Endothelial cell (in vitro differentiated cells): ENCODE data around the gene ABHD1. TPM values are rescaled to one million over a fixed set of nuclear protein-coding genes. Genes with fewer than 3 reads are reported as not detected.
A peak's percentile ranks its signal among the peaks of the same experiment; 100 is the strongest.
"Not testable (repeated sequence)": the region's sequence is repeated elsewhere in the genome, so short reads cannot be mapped to it uniquely, and the experiment has no call there.

Experiments used
- DNase-seq: peaks from one replicate; pipeline ENCODE4 v3.0.0; 2021; ENCODE audit warnings: low spot score
- H3K27ac Mint-ChIP-seq: one replicate; pipeline ENCODE4 v1.8.0; 2021; ENCODE audit warnings: mixed read lengths, inconsistent platforms; ENCODE audit not compliant: unreplicated experiment
- H3K27me3 Mint-ChIP-seq: one replicate; pipeline ENCODE4 v1.8.0; 2021; ENCODE audit warnings: mild to moderate bottlenecking, moderate library complexity, mixed read lengths, inconsistent platforms; ENCODE audit not compliant: unreplicated experiment
- H3K36me3 Mint-ChIP-seq: one replicate; pipeline ENCODE4 v1.8.0; 2021; ENCODE audit warnings: mild to moderate bottlenecking, low read depth, mixed read lengths, inconsistent platforms; ENCODE audit not compliant: unreplicated experiment
- H3K4me1 Mint-ChIP-seq: one replicate; pipeline ENCODE4 v1.8.0; 2021; ENCODE audit warnings: mild to moderate bottlenecking, mixed read lengths, inconsistent platforms; ENCODE audit not compliant: unreplicated experiment
- H3K4me3 Mint-ChIP-seq: one replicate; pipeline ENCODE4 v1.8.0; 2021; ENCODE audit warnings: mild to moderate bottlenecking, mixed read lengths, inconsistent platforms; ENCODE audit not compliant: unreplicated experiment
- H3K9me3 Mint-ChIP-seq: one replicate; pipeline ENCODE4 v1.8.0; 2021; ENCODE audit warnings: mixed read lengths, inconsistent platforms; ENCODE audit not compliant: unreplicated experiment
- total RNA-seq: library from RNA; stranded (reverse); fragmentation: NEBNext Ultra II Directional; extraction: Animal tissue kit (Norgen Biotek cat#: 25700); gene quantifications from one replicate; pipeline ENCODE4 v1.2.1, GENCODE V29; 2021; ENCODE audit not compliant: unreplicated experiment
- TF ChIP-seq, protein P1 (sequence below): fragments of 200-600 bp; sonication (generic); IDR thresholded peaks from one replicate; pipeline ENCODE4 v1.5.0; 2021; ENCODE audit warnings: antibody characterized with exemption; ENCODE audit not compliant: unreplicated experiment

The ABHD1 gene
- total RNA-seq, 1 donor from 2014 or later: 0.31 TPM

DNA sequence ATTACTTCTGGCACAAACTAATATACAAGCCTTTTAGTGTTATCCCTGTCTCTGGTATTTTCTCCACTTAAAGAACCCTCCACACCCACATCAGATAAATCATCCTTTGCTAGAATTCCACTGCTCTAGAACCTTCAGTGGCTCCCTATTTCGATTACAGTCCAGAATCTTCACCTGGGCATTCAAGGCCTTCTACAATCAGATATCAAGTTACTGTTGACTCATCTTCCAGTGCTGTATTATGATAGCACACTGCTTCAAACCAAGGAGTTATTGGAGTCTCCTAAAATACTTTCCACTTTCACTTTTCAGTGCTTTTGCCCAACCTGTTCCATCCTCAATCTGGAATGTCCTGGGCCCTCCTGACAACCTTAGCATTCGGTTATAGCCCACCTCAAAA lies 8.1 kb upstream of the ABHD1 start:
- H3K36me3 Mint-ChIP-seq: no peaks in the 10 kb centered on the region

DNA sequence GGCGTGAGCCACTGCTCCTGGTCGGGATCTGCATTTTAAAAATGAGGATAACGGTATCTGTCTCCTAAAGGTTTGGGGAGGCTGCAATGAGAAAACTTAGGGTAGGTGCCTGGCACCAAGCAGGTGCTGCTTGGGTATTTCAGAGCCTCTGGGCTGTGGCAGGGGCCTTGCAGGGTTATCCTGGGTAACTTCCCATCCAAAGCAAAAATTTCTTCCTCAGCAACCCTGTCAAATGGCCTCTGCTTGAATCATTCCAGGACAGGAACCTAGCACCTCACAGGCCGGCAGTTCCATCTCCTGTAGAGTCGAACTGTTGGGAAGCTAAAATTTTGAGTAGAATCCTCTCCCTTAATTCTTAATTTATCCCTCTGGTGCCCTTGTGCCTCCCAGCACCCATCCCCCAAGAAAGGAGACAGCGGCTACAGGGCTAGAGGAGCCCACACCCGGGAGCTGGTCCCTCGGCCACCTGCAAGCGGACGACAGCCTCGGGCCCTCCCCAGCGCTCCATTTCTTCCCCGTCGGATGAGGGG lies 5.6 kb upstream of the ABHD1 start:
- Mint-ChIP-seq H3K27me3 (peaks cover 15% of the 10 kb centered on the region), H3K27ac (no peak overlapping the region), H3K4me3 (no peak overlapping the region), H3K36me3 (peaks cover 8% of the 10 kb centered on the region), H3K4me1 (peaks cover 8% of the 10 kb centered on the region), H3K9me3 (no peaks in the 10 kb centered on the region)
- DNase-seq: no peak
- TF ChIP-seq, protein P1, sequence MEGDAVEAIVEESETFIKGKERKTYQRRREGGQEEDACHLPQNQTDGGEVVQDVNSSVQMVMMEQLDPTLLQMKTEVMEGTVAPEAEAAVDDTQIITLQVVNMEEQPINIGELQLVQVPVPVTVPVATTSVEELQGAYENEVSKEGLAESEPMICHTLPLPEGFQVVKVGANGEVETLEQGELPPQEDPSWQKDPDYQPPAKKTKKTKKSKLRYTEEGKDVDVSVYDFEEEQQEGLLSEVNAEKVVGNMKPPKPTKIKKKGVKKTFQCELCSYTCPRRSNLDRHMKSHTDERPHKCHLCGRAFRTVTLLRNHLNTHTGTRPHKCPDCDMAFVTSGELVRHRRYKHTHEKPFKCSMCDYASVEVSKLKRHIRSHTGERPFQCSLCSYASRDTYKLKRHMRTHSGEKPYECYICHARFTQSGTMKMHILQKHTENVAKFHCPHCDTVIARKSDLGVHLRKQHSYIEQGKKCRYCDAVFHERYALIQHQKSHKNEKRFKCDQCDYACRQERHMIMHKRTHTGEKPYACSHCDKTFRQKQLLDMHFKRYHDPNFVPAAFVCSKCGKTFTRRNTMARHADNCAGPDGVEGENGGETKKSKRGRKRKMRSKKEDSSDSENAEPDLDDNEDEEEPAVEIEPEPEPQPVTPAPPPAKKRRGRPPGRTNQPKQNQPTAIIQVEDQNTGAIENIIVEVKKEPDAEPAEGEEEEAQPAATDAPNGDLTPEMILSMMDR: no peak

More for the DNA sequence above, 8.1 kb upstream of the ABHD1 start:
- peaks cover 6% of the 10 kb centered on the region for H3K4me1 Mint-ChIP-seq
- H3K9me3 Mint-ChIP-seq: no peaks in the 10 kb centered on the region
- DNase-seq: no peak
- TF ChIP-seq, protein P1: no peak
- peaks cover 9% of the 10 kb centered on the region for H3K27me3 Mint-ChIP-seq
- H3K27ac Mint-ChIP-seq: no peak overlapping the region
- H3K4me3 Mint-ChIP-seq: no peak overlapping the region

DNA sequence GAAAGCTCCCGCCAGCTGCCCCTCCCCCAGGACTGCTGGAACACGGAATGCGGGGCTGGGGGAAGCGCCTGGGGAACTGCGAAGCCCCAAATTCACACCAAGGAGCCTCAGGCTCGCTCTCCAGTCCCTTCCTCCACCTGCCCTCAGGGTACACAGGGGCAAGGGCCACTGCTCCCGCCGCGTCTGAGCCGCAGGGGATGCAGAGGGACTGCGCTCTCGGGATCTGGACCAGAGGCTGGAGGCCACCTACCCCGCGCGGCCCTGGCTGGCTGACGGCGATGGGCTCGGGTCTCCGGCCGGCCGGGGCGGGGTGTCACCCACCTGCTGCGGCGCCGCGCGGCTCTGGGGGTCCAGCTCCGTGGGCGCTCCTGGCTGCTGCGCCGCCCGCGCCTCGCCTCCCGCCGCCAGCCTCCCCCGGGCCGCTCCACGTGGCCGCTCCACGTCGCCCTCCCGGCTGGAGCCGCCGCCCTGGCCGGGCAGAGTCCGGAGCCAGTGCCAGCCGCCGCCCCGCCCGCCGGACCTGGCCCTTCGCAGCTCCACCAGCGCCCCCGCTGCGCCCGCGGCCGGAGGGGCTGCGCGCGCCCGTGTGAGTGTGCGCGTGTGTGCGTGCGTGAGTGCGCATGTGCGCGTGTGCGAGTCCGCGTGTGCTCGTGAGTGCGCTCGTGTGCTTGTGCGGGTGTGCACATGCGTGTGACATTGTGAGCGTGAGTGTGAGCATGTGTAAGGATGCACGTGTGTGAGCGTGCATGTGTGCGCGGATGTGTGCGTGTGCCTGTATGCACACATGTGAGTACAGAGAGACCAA lies 4.9 kb upstream of the ABHD1 start, which contains the start of gene CGREF1:
Gene CGREF1 (minus strand): TSS at position 604 of the 805 bp plus-strand sequence. CDS start 14,762 bp downstream, outside the sequence.
- Mint-ChIP-seq H3K27ac (no peak within 1 kb of the TSS), H3K4me1 (peaks cover 11% of the 10 kb centered on the region), H3K9me3 (no peaks in the 10 kb centered on the region), H3K27me3 (peaks cover 15% of the 10 kb centered on the region), H3K36me3 (peaks cover 8% of the 10 kb centered on the region), H3K4me3 (peak within 1 kb of the TSS; percentile 67)
- TF ChIP-seq, protein P1: no peak
- peak; percentile 18 for DNase-seq

DNA sequence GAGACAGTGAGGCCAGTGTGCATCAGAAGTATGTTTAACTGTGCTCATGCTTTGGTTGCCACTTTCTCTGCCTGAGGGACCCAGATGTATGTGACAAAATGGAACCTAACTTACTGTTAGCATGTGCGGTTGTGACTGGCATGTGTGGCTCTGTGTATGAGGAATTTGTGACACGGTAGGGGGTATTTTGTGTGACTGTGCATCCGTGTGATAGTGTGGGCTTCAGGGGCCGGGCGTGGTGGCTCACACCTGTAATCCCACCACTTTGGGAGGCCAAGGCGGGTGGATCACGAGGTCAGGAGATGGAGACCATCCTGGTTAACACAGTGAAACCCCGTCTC lies 4.3 kb upstream of the ABHD1 start:
- not testable (repeated sequence) for DNase-seq, H3K27ac Mint-ChIP-seq, H3K36me3 Mint-ChIP-seq, H3K9me3 Mint-ChIP-seq
- Mint-ChIP-seq H3K4me3 (peak overlapping the region; percentile 67), H3K4me1 (peaks cover 11% of the 10 kb centered on the region), H3K27me3 (peaks cover 17% of the 10 kb centered on the region)

DNA sequence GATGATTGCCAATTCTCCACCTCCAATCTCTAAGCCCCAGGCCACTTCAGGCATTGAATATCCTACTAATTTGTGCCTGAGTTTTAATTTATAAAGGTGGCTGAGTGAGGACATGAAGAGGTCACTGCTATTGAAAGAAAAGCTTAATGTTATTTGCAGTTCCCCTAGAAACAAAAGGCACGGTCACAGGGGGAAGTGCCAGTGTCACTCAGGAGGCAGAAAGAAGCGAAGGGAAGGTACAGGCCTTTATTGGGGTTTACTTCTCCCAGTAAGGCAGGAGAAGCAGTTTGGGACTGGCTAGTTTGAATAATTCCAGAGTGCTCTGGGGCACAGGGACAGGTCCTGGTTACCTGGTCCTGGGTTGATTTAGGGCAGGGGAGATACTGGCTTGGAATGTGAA lies 1.7 kb upstream of the ABHD1 start:
- peaks cover 18% of the 10 kb centered on the region for H3K27me3 Mint-ChIP-seq
- H3K4me1 Mint-ChIP-seq: peaks cover 11% of the 10 kb centered on the region
- DNase-seq: no peak
- TF ChIP-seq, protein P1: no peak
- no peak overlapping the region for H3K4me3 Mint-ChIP-seq
- H3K36me3 Mint-ChIP-seq: peaks cover 8% of the 10 kb centered on the region
- no peak overlapping the region for H3K27ac Mint-ChIP-seq
- H3K9me3 Mint-ChIP-seq: no peaks in the 10 kb centered on the region
